GM19395 (cell line): ENCODE data around the gene PLEKHA1.

Experiments used
- ATAC-seq: cut with Tn5 transposase; IDR thresholded peaks from one replicate; pipeline ENCODE4 v1.9.1; 2021; ENCODE audit warnings: mild to moderate bottlenecking, moderate library complexity; ENCODE audit not compliant: unreplicated experiment

Gene PLEKHA1

GRCh38 chr10:122420624-122421007 is 46.1 kb downstream of the PLEKHA1 start:
- ATAC-seq, result no peak

GRCh38 chr10:122421054-122421625 is 46.6 kb downstream of the PLEKHA1 start:
- ATAC-seq, result no peak

- ATAC-seq, result no peak
Observed at GRCh38 chr10:122421742-122422141, 47.2 kb downstream of the PLEKHA1 start.

- ATAC-seq, result no peak
Observed at GRCh38 chr10:122422266-122422989, 47.9 kb downstream of the PLEKHA1 start.

GRCh38 chr10:122424059-122424458 is 49.6 kb downstream of the PLEKHA1 start:
- ATAC-seq, result no peak

GRCh38 chr10:122426829-122427228 is 52.3 kb downstream of the PLEKHA1 start:
- ATAC-seq, result no peak

- ATAC-seq, result no peak
Observed at GRCh38 chr10:122427280-122427679, 52.8 kb downstream of the PLEKHA1 start.

GRCh38 chr10:122435212-122435827 is 60.8 kb downstream of the PLEKHA1 start:
- ATAC-seq, result no peak

GRCh38 chr10:122441961-122442360 is 67.5 kb downstream of the PLEKHA1 start:
- ATAC-seq, result no peak

GRCh38 chr10:122445469-122445868 is 71.0 kb downstream of the PLEKHA1 start:
- no peak for ATAC-seq

- no peak for ATAC-seq
Observed at GRCh38 chr10:122445904-122446303, 71.4 kb downstream of the PLEKHA1 start.

- no peak for ATAC-seq
Observed at GRCh38 chr10:122446668-122447423, 72.3 kb downstream of the PLEKHA1 start.

- ATAC-seq, result no peak
Observed at GRCh38 chr10:122448600-122448999, 74.1 kb downstream of the PLEKHA1 start.

- no peak for ATAC-seq
Observed at GRCh38 chr10:122449153-122449552, 74.6 kb downstream of the PLEKHA1 start.

- ATAC-seq, result no peak
Observed at GRCh38 chr10:122450353-122450990, 76.0 kb downstream of the PLEKHA1 start.

- ATAC-seq, result no peak
Observed at GRCh38 chr10:122454071-122454470, 79.6 kb downstream of the PLEKHA1 start.

GRCh38 chr10:122454603-122455080 is 80.1 kb downstream of the PLEKHA1 start, which contains the start of gene ARMS2:
Gene ARMS2, plus strand, starts transcription at chr10:122454653. Its CDS starts 75 bp downstream, at chr10:122454728.
- no peak for ATAC-seq

GRCh38 chr10:122455376-122456079 is 81.0 kb downstream of the PLEKHA1 start:
- no peak for ATAC-seq

GRCh38 chr10:122457934-122458333 is 83.4 kb downstream of the PLEKHA1 start:
- no peak for ATAC-seq

- ATAC-seq, result no peak
Observed at GRCh38 chr10:122458693-122459092, 84.2 kb downstream of the PLEKHA1 start.
